D721Med (cell line): ENCODE results near the gene OPCML.

Experiments
- DNase-seq: peaks from one replicate; pipeline ENCODE4 v3.0.0; 2011; ENCODE audit warnings: low spot score; ENCODE audit not compliant: insufficient read length
- FAIRE-seq: peaks from 2 replicates; lab custom pipeline; 2011; peaks lifted over from hg19 to GRCh38; lab: Jason Lieb, UNC
- CTCF ChIP-seq: IDR thresholded peaks from 2 replicates; pipeline ENCODE4 v1.5.1; 2012; ENCODE audit warnings: mild to moderate bottlenecking, control low read depth; ENCODE audit not compliant: insufficient read depth; ENCODE audit errors: missing control alignments

Gene OPCML

GRCh38 chr11:132423266-132423665, 1109.0 kb downstream of the OPCML start:
- FAIRE-seq, result no peak
- no peak for TF ChIP-seq CTCF
- DNase-seq, result no peak

GRCh38 chr11:132422722-132423121, 1109.6 kb downstream of the OPCML start:
- DNase-seq (no peak), FAIRE-seq (no peak)
- TF ChIP-seq CTCF, result no peak

GRCh38 chr11:132421555-132421954, 1110.7 kb downstream of the OPCML start:
- TF ChIP-seq CTCF, result no peak
- DNase-seq (no peak), FAIRE-seq (no peak)

- TF ChIP-seq CTCF, result no peak
- FAIRE-seq (no peak), DNase-seq (no peak)
Observed at GRCh38 chr11:132414451-132414850, 1117.8 kb downstream of the OPCML start.

- DNase-seq (no peak), FAIRE-seq (no peak)
- no peak for TF ChIP-seq CTCF
Observed at GRCh38 chr11:132410383-132410782, 1121.9 kb downstream of the OPCML start.

GRCh38 chr11:132409573-132410355, 1122.5 kb downstream of the OPCML start:
- DNase-seq, result no peak
- TF ChIP-seq CTCF, result no peak
- FAIRE-seq, result no peak

GRCh38 chr11:132408877-132409276, 1123.4 kb downstream of the OPCML start:
- no peak for FAIRE-seq
- no peak for TF ChIP-seq CTCF
- no peak for DNase-seq
